ENCODE measurements around the gene LCE2D. TPM values are rescaled to one million over a fixed set of nuclear protein-coding genes. Genes with fewer than 3 reads are reported as not detected.

Gene LCE2D, protein sequence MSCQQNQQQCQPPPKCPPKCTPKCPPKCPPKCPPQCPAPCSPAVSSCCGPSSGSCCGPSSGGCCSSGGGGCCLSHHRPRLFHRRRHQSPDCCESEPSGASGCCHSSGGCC
- not detected in 2 replicates for total RNA-seq (2012; rRNA removed)

DNA sequence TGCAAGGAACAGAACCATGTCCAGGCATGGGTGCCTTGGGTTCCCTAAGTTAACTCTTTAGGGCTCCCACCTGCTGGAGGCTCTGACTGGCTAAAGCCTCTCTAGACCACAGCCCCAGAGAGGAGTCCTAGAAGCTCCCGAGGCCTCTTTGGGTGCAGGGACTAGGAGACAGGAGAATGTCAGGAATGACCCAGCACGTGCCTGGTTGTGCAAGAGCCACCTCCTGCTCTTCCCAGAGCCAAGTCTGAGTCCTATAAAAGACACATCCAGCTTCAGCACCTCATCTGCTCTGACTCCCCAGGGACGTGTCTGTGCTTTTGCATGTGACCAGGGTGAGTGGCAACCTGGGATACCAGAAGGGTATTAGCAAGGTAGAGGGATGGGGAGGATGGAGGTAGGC, at the start of gene LCE2D:
Gene LCE2D (plus strand): TSS at position 283 of the 400 bp plus-strand sequence. CDS start 726 bp downstream, outside the sequence.
- Histone ChIP-seq H3K4me3 (ENCODE audit: low read length) (no peak within 1 kb of the TSS), H3K27me3 (ENCODE audit: control insufficient read depth, insufficient read depth, low read length) (peaks cover 17% of the 10 kb centered on the region), H3K9me3 (replicated peaks; ENCODE audit: low read length) (no peaks in the 10 kb centered on the region), H3K36me3 (ENCODE audit: insufficient read depth, low read length) (no peaks in the 10 kb centered on the region), H3K4me2 (ENCODE audit: low read length) (no peak within 1 kb of the TSS), H3K9ac (ENCODE audit: low read depth, low read length) (no peak within 1 kb of the TSS), H3K4me1 (ENCODE audit: control insufficient read depth, insufficient read depth, low read length) (no peaks in the 10 kb centered on the region)

DNA sequence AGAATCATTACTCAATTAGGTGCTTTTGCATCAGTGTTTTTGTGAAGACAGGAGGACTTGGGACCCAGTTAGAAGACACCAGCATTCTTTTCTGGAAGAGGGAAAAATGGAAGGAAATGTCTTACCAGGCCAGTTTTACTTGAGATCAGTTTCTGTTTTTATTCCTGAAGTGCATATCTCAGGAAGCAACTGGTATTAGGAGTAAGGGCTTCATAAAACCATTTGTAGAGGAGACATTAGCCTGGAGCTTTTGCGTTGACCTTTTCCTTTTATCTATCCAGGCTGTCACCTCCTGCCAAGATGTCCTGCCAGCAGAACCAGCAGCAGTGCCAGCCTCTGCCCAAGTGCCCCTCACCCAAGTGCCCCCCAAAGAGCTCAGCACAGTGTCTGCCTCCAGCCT, 49.7 kb upstream of the LCE2D start, which contains the start of gene LCE3B:
Gene LCE3B (plus strand): TSS at position 301 of the 400 bp plus-strand sequence. CDS start 0 bp downstream, at position 301.
- H3K36me3 ChIP-seq (ENCODE audit: insufficient read depth, low read length) = no peaks in the 10 kb centered on the region
- H3K9me3 ChIP-seq (replicated peaks; ENCODE audit: low read length) = no peaks in the 10 kb centered on the region
- no peak within 1 kb of the TSS for H3K9ac ChIP-seq (ENCODE audit: low read depth, low read length)
- H3K27me3 ChIP-seq (ENCODE audit: control insufficient read depth, insufficient read depth, low read length) = no peaks in the 10 kb centered on the region
- no peaks in the 10 kb centered on the region for H3K4me1 ChIP-seq (ENCODE audit: control insufficient read depth, insufficient read depth, low read length)
- H3K4me3 ChIP-seq (ENCODE audit: low read length) = no peak within 1 kb of the TSS
- no peak within 1 kb of the TSS for H3K4me2 ChIP-seq (ENCODE audit: low read length)

DNA sequence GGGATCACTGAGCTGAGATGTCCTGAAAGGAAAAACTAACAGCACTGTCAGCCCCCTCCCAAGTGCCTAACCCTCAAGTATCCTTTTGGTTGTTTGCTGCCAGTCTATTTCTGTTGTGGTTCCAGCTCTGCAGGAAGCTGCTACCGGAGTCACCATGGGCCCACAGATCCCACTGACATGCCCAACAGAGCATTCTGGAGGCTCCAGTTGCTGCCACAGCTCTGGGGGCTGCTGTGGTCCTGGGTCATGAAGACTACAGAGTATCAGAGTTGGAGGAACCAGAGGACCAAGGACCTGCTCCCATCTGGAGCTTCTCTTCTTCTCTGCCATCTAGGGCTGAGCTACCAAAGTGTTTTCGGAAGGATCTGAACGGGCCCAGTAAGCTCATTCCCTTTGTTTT, 41.2 kb upstream of the LCE2D start:
- Histone ChIP-seq H3K9me3 (replicated peaks; ENCODE audit: low read length) (peaks cover 9% of the 10 kb centered on the region), H3K4me2 (ENCODE audit: low read length) (no peak overlapping the region), H3K9ac (ENCODE audit: low read depth, low read length) (no peak overlapping the region), H3K4me1 (ENCODE audit: control insufficient read depth, insufficient read depth, low read length) (peaks cover 10% of the 10 kb centered on the region), H3K4me3 (ENCODE audit: low read length) (no peak overlapping the region), H3K36me3 (ENCODE audit: insufficient read depth, low read length) (no peaks in the 10 kb centered on the region), H3K27me3 (ENCODE audit: control insufficient read depth, insufficient read depth, low read length) (no peaks in the 10 kb centered on the region)

DNA sequence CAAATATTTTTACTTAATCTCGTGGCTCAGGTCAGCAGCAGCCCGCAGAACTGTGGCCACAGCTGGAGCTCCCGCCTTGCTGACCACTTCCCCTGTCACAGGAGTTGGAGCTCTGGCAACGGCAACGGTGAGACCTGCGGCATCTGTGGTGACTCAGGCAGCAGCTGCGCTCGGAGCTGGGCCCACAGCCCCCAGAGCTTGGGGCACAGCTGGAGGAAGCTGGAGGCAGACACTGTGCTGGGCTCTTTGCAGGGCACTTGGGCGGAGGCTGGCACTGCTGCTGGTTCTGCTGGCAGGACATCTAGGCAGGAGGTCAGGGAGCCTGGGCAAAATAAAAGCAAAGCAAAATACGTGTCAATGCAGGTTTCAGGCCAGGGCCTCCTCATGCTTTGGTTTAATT, 40.4 kb upstream of the LCE2D start, which contains the start of gene LCE3A:
Gene LCE3A (minus strand): TSS at position 301 of the 400 bp plus-strand sequence. CDS start 0 bp downstream, at position 301.
- no peaks in the 10 kb centered on the region for H3K27me3 ChIP-seq (ENCODE audit: control insufficient read depth, insufficient read depth, low read length)

DNA sequence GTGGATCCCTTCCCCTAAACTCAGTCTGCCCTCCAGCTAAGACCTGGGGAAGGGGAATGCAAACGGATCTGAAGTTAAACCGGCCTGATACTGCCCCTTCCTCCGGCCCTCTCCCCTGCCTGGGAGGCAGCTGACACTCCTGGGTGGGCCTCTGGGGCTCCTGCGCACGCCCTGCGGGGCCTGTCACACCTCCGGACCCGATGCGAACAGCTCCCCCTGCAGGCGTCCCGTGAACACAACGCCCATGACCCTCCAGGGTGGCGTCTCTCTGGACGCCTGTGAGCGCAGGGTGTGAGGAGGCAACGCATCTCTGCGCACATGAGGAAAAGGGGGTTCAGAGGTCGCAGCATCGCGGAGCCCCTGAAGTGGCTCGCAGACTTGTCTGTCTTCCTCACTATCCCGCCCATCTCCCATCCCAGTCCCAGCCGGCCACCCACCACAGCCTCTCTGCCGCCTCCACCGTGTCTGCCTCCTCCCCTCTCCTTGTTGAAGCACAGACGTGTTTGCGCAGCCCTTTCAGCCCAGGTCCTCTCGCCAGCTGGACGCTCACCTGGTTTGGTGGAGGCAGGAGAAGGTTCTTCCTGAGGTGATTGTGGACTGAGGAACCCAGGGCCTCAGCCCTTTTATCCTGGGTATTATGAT, 39.9 kb upstream of the LCE2D start:
- Histone ChIP-seq H3K4me1 (ENCODE audit: control insufficient read depth, insufficient read depth, low read length) (peaks cover 10% of the 10 kb centered on the region), H3K36me3 (ENCODE audit: insufficient read depth, low read length) (no peaks in the 10 kb centered on the region), H3K4me3 (ENCODE audit: low read length) (peak overlapping the region; percentile 12), H3K9ac (ENCODE audit: low read depth, low read length) (no peak overlapping the region), H3K9me3 (replicated peaks; ENCODE audit: low read length) (peaks cover 9% of the 10 kb centered on the region), H3K27me3 (ENCODE audit: control insufficient read depth, insufficient read depth, low read length) (no peaks in the 10 kb centered on the region), H3K4me2 (ENCODE audit: low read length) (peak overlapping the region; percentile 44)

More for the DNA sequence above, 40.4 kb upstream of the LCE2D start, which contains the start of gene LCE3A:
- H3K9ac ChIP-seq (ENCODE audit: low read depth, low read length) = no peak within 1 kb of the TSS
- H3K4me2 ChIP-seq (ENCODE audit: low read length) = peak within 1 kb of the TSS; percentile 44
- H3K36me3 ChIP-seq (ENCODE audit: insufficient read depth, low read length) = no peaks in the 10 kb centered on the region
- peaks cover 9% of the 10 kb centered on the region for H3K9me3 ChIP-seq (replicated peaks; ENCODE audit: low read length)
- peak within 1 kb of the TSS; percentile 12 for H3K4me3 ChIP-seq (ENCODE audit: low read length)
- H3K4me1 ChIP-seq (ENCODE audit: control insufficient read depth, insufficient read depth, low read length) = peaks cover 10% of the 10 kb centered on the region

DNA sequence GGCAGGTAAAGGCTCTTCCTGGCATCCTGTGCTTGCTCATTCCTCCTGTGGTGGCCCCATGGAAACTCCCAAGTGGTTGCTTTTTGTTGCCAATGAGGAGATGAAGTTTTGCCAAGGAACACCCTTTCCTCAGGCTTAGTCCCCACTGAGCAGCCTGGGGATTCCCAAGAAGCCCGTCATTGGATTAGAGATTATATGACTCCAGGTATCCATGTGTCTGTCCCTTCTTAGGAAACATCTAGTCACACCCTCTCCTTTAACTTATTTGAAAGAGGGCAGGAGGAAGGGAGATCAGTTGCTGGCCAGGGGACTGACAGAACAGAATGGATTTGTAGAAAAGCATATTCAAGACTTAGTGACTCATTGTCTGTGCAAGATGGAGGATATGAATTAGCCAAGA, 36.4 kb upstream of the LCE2D start:
- no peak overlapping the region for H3K9ac ChIP-seq (ENCODE audit: low read depth, low read length)
- no peaks in the 10 kb centered on the region for H3K9me3 ChIP-seq (replicated peaks; ENCODE audit: low read length)
- H3K36me3 ChIP-seq (ENCODE audit: insufficient read depth, low read length) = no peaks in the 10 kb centered on the region
- no peaks in the 10 kb centered on the region for H3K27me3 ChIP-seq (ENCODE audit: control insufficient read depth, insufficient read depth, low read length)
- H3K4me1 ChIP-seq (ENCODE audit: control insufficient read depth, insufficient read depth, low read length) = peaks cover 10% of the 10 kb centered on the region
- H3K4me2 ChIP-seq (ENCODE audit: low read length) = no peak overlapping the region
- no peak overlapping the region for H3K4me3 ChIP-seq (ENCODE audit: low read length)

DNA sequence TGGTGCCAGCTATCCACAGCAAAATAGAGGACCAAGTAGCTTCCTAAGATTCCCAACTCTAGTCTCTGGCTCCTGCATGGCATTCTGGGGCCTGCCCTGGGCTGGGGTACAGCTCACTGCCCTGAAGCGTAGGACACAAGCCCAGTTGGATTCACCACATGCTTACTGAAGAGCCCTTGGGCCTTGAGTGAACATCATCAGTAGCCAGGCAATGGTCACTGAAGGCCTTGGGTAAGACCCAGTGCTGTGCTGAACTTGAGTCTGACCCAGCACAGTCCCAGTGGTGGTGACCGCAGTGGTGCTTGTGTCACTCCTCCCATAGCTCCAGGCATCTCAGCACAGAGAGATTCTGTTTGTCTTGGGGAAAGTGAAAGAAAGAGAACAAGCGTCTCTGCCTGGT, 32.6 kb upstream of the LCE2D start:
- Histone ChIP-seq H3K27me3 (ENCODE audit: control insufficient read depth, insufficient read depth, low read length) (no peaks in the 10 kb centered on the region), H3K4me2 (ENCODE audit: low read length) (no peak overlapping the region), H3K9me3 (replicated peaks; ENCODE audit: low read length) (no peaks in the 10 kb centered on the region), H3K36me3 (ENCODE audit: insufficient read depth, low read length) (no peaks in the 10 kb centered on the region), H3K9ac (ENCODE audit: low read depth, low read length) (no peak overlapping the region), H3K4me3 (ENCODE audit: low read length) (no peak overlapping the region), H3K4me1 (ENCODE audit: control insufficient read depth, insufficient read depth, low read length) (no peaks in the 10 kb centered on the region)

DNA sequence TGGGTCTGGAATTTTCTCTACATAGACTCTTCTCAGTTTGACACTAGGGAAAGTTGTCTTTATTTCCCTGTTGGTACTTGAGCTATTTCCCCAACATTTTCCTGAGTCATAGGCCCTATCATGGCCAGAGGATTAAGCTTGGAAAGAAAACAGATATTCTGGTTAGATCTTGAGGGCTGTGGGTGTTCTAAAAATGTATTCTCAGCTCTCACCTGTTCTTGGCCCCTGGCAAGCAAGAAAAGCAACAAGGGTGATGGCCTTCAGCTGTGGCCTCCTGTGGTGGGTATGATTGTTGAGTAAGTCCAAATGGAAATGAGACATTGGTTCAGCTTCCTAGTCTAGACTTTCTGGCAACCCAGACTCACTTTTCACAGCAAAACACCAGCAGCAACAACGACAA, 22.8 kb upstream of the LCE2D start:
- no peaks in the 10 kb centered on the region for H3K27me3 ChIP-seq (ENCODE audit: control insufficient read depth, insufficient read depth, low read length)
- no peaks in the 10 kb centered on the region for H3K4me1 ChIP-seq (ENCODE audit: control insufficient read depth, insufficient read depth, low read length)
- no peaks in the 10 kb centered on the region for H3K36me3 ChIP-seq (ENCODE audit: insufficient read depth, low read length)
- no peaks in the 10 kb centered on the region for H3K9me3 ChIP-seq (replicated peaks; ENCODE audit: low read length)
- no peak overlapping the region for H3K4me3 ChIP-seq (ENCODE audit: low read length)
- H3K4me2 ChIP-seq (ENCODE audit: low read length) = no peak overlapping the region
- no peak overlapping the region for H3K9ac ChIP-seq (ENCODE audit: low read depth, low read length)

DNA sequence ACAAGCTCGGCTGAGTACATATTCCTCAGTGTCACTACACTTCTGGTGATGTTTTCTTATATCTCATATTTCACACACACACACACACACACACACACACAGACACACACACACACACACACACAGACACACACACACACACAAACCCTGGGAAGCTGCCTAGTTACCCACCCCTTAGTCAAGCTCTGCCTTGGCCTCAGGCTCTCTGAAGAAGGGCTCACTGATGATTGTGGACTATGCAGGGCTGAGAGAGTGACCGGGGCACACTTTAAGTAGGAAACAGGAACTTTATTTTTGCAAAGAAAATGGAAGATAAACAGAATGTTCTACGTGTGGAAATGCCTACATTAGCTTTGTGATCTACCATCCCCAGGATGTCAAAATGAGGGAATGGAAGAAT, 19.2 kb upstream of the LCE2D start:
- Histone ChIP-seq H3K4me3 (ENCODE audit: low read length) (no peak overlapping the region), H3K9ac (ENCODE audit: low read depth, low read length) (no peak overlapping the region), H3K4me2 (ENCODE audit: low read length) (no peak overlapping the region), H3K27me3 (ENCODE audit: control insufficient read depth, insufficient read depth, low read length) (no peaks in the 10 kb centered on the region), H3K9me3 (replicated peaks; ENCODE audit: low read length) (no peaks in the 10 kb centered on the region), H3K36me3 (ENCODE audit: insufficient read depth, low read length) (no peaks in the 10 kb centered on the region), H3K4me1 (ENCODE audit: control insufficient read depth, insufficient read depth, low read length) (no peaks in the 10 kb centered on the region)

DNA sequence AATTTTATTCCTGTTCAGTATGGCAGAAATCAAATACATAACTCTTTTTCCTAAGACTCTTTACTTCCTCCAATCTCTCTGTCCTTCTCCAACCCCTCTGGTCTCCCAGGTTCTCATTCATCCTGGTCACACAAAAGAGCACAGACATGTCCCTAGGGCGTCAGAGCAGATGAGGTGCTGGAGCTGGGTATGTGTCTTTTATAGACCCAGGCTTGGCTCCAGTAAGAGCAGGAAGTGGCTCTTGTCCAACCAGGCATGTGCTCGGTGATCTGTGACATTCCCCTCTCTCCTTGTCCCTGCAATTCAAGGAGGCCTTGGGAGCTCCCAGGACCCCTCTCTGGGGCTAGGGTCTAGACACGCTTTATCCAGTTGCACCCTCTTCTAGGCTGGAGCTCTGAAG, 18.0 kb upstream of the LCE2D start:
- no peak overlapping the region for H3K4me2 ChIP-seq (ENCODE audit: low read length)
- no peaks in the 10 kb centered on the region for H3K9me3 ChIP-seq (replicated peaks; ENCODE audit: low read length)
- H3K9ac ChIP-seq (ENCODE audit: low read depth, low read length) = no peak overlapping the region
- H3K4me3 ChIP-seq (ENCODE audit: low read length) = no peak overlapping the region
- no peaks in the 10 kb centered on the region for H3K36me3 ChIP-seq (ENCODE audit: insufficient read depth, low read length)
- peaks cover 3% of the 10 kb centered on the region for H3K27me3 ChIP-seq (ENCODE audit: control insufficient read depth, insufficient read depth, low read length)
- no peaks in the 10 kb centered on the region for H3K4me1 ChIP-seq (ENCODE audit: control insufficient read depth, insufficient read depth, low read length)

DNA sequence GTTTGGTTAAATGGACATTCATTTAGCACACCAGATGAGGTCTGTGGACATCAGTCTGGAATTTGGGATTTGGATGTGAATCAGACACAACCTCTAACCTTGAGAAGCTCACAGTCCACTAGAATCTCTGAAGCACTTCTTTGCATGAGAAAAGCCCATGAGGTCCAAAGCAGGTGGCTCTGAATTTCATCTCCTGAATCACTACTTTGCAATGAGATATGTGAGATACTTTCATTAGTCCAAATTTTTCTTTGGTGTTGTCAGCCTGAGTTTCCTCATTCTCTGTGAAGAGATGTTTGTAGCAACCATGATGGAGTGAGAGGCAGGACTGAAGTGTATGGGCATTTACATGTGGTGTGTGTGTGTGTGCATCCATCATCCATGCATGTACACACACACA, 16.5 kb upstream of the LCE2D start:
- H3K4me2 ChIP-seq (ENCODE audit: low read length) = no peak overlapping the region
- H3K36me3 ChIP-seq (ENCODE audit: insufficient read depth, low read length) = no peaks in the 10 kb centered on the region
- H3K9ac ChIP-seq (ENCODE audit: low read depth, low read length) = no peak overlapping the region
- H3K4me3 ChIP-seq (ENCODE audit: low read length) = no peak overlapping the region
- H3K4me1 ChIP-seq (ENCODE audit: control insufficient read depth, insufficient read depth, low read length) = no peaks in the 10 kb centered on the region
- peaks cover 16% of the 10 kb centered on the region for H3K27me3 ChIP-seq (ENCODE audit: control insufficient read depth, insufficient read depth, low read length)
- H3K9me3 ChIP-seq (replicated peaks; ENCODE audit: low read length) = no peaks in the 10 kb centered on the region

DNA sequence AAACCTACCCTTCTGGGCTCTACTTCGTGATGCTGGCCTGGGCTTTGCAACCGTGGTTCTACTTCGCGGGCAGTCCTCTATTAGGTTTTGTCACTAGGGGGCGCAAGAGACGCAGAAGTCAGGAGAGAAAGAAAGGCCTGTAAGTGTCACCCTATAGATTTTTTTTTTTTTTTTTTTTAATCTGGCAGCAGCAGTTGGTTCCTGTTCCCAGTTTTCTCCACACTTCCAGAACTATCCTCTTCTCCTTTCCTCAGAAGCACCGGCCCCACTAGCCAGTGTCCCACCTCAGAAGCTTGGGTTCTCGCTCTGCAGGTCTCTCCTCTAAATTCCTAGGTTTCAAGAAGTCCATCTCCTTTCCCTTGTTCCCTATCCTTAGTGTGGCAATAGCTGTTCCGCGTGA, 9.1 kb upstream of the LCE2D start:
- no peak overlapping the region for H3K4me2 ChIP-seq (ENCODE audit: low read length)
- peaks cover 18% of the 10 kb centered on the region for H3K27me3 ChIP-seq (ENCODE audit: control insufficient read depth, insufficient read depth, low read length)
- H3K4me3 ChIP-seq (ENCODE audit: low read length) = no peak overlapping the region
- H3K9me3 ChIP-seq (replicated peaks; ENCODE audit: low read length) = no peaks in the 10 kb centered on the region
- H3K9ac ChIP-seq (ENCODE audit: low read depth, low read length) = no peak overlapping the region
- H3K36me3 ChIP-seq (ENCODE audit: insufficient read depth, low read length) = no peaks in the 10 kb centered on the region
- H3K4me1 ChIP-seq (ENCODE audit: control insufficient read depth, insufficient read depth, low read length) = no peaks in the 10 kb centered on the region
